ENCODE data around the gene LIME1. TPM values are rescaled to one million over a fixed set of nuclear protein-coding genes. Genes with fewer than 3 reads are reported as not detected.

LIME1 gene
- total and polyA plus RNA-seq, 9 of the 15 experiments (the other 6 are each of a cell fraction or from before 2014, with no cell fraction given), result 0.11 to 17.1 (median 2.8) TPM; not detected in 2

DNA sequence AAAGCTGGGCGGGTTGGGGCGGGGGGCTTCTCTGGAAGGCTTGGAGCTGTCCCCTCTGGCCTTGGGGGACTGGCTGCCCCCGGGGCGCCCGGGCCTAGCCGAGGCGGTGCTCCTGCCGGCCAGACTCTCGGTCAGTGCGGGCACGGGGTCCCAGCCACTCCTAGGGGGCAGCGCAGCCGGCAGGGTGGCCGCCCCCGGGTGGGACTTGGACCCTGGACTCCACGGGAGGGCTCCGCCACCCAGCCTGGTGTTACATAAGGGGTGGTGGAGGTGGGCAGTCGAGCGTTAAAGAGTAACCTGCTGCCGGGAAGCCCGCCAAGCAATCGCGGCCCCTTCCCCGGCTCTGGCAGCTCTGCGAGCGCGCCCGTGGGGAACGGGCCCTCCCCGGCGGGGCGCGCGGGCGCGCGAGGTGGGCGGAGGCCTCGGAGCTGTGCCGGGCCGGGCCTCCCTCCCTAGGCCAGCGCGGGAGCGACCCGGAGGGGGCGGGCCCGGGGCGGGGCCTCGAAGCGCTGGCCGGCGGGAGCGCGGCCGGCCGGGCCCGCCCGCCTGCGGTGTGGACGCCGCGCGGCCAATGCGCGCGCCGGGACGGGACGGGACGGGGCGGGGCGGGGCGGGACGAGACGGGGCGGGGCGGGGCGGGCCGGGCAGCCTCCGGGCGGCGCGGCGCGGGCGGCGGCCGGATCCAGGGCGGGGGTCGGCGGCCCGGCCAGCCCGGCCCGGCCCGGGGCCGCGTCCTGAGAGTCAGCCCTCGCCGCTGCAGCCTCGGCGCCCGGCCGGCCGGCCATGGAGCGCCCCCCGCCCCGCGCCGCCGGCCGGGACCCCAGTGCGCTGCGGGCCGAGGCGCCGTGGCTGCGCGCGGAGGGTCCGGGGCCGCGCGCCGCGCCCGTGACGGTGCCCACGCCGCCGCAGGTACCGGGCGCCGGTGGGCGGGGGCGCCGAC is 2.9 kb downstream of the LIME1 start, which contains the start of gene SLC2A4RG (continued):
- TF ChIP-seq TSC22D4 (tag; IDR thresholded peaks at IDR 0.05) (no peak), THRAP3 (IDR thresholded peaks at IDR 0.05; ENCODE audit: borderline replicate concordance) (no peak), ZNF282 (CRISPR knock-in tag; IDR thresholded peaks at IDR 0.05) (no peak), ZBTB1 (CRISPR knock-in tag; IDR thresholded peaks at IDR 0.05; ENCODE audit: borderline replicate concordance, low read depth) (no peak), POLR2G (IDR thresholded peaks at IDR 0.05; ENCODE audit: low read depth, low read length) (no peak; the same call in none of the 2 replicates), MYNN (IDR thresholded peaks at IDR 0.05) (no peak), MYNN (CRISPR knock-in tag; IDR thresholded peaks at IDR 0.05) (no peak), MECOM (CRISPR knock-in tag; IDR thresholded peaks at IDR 0.05) (no peak), NBN (IDR thresholded peaks at IDR 0.05; ENCODE audit: low read depth) (no peak), FOXK1 (CRISPR knock-in tag; IDR thresholded peaks at IDR 0.05; ENCODE audit: borderline replicate concordance) (no peak), ZNF263 (CRISPR knock-in tag; IDR thresholded peaks at IDR 0.05; ENCODE audit: borderline replicate concordance) (no peak), ZSCAN32 (CRISPR knock-in tag; IDR thresholded peaks at IDR 0.05) (no peak), CXXC5 (CRISPR knock-in tag; IDR thresholded peaks at IDR 0.05) (no peak; the same call in 1 of the 2 replicates), GATAD2B (IDR thresholded peaks at IDR 0.05; ENCODE audit: borderline replicate concordance) (peak; percentile 67), SMARCA5 (IDR thresholded peaks at IDR 0.05) (no peak), ZBED1 (IDR thresholded peaks at IDR 0.05) (no peak), SREBF1 (IDR thresholded peaks at IDR 0.05; ENCODE audit: borderline replicate concordance, low read depth, low read length) (no peak), RHOXF2B (CRISPR knock-in tag; conservative IDR thresholded peaks at IDR 0.05) (no peak), POLR2H (tag; IDR thresholded peaks at IDR 0.05; ENCODE audit: low read depth) (0 out of 2 replicates have a peak, but pooled peaks have one; percentile 27), YBX1 (IDR thresholded peaks at IDR 0.05) (no peak), ZNF830 (CRISPR knock-in tag; IDR thresholded peaks at IDR 0.05) (no peak), PHF21A (IDR thresholded peaks at IDR 0.05; ENCODE audit: borderline replicate concordance, low read depth) (no peak)
- TF ChIP-seq, protein P1, sequence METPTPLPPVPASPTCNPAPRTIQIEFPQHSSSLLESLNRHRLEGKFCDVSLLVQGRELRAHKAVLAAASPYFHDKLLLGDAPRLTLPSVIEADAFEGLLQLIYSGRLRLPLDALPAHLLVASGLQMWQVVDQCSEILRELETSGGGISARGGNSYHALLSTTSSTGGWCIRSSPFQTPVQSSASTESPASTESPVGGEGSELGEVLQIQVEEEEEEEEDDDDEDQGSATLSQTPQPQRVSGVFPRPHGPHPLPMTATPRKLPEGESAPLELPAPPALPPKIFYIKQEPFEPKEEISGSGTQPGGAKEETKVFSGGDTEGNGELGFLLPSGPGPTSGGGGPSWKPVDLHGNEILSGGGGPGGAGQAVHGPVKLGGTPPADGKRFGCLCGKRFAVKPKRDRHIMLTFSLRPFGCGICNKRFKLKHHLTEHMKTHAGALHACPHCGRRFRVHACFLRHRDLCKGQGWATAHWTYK (CRISPR knock-in tag; IDR thresholded peaks at IDR 0.05), result peak; percentile 46; the same call in 1 of the 2 replicates
- TF ChIP-seq, protein P2, sequence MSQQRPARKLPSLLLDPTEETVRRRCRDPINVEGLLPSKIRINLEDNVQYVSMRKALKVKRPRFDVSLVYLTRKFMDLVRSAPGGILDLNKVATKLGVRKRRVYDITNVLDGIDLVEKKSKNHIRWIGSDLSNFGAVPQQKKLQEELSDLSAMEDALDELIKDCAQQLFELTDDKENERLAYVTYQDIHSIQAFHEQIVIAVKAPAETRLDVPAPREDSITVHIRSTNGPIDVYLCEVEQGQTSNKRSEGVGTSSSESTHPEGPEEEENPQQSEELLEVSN (IDR thresholded peaks at IDR 0.05; ENCODE audit: borderline replicate concordance in 1 of 2, extremely low read depth in 1 of 2, insufficient read depth in 1 of 2, insufficient read length in 1 of 2, low read depth in 1 of 2, low read length in 1 of 2, poor library complexity in 1 of 2, severe bottlenecking in 1 of 2), result peak in 1 of 2 experiments; percentile 10
- TF ChIP-seq, protein P3, sequence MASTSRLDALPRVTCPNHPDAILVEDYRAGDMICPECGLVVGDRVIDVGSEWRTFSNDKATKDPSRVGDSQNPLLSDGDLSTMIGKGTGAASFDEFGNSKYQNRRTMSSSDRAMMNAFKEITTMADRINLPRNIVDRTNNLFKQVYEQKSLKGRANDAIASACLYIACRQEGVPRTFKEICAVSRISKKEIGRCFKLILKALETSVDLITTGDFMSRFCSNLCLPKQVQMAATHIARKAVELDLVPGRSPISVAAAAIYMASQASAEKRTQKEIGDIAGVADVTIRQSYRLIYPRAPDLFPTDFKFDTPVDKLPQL (IDR thresholded peaks at IDR 0.05; ENCODE audit: extremely low read depth, insufficient read length), result no peak
- TF ChIP-seq, protein P4, sequence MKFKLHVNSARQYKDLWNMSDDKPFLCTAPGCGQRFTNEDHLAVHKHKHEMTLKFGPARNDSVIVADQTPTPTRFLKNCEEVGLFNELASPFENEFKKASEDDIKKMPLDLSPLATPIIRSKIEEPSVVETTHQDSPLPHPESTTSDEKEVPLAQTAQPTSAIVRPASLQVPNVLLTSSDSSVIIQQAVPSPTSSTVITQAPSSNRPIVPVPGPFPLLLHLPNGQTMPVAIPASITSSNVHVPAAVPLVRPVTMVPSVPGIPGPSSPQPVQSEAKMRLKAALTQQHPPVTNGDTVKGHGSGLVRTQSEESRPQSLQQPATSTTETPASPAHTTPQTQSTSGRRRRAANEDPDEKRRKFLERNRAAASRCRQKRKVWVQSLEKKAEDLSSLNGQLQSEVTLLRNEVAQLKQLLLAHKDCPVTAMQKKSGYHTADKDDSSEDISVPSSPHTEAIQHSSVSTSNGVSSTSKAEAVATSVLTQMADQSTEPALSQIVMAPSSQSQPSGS (CRISPR knock-in tag; IDR thresholded peaks at IDR 0.05), result no peak
